ENCODE results near the gene SPTLC1.
"Not testable (repeated sequence)": the region's sequence is repeated elsewhere in the genome, so short reads cannot be mapped to it uniquely, and the experiment has no call there.

Gene SPTLC1, protein sequence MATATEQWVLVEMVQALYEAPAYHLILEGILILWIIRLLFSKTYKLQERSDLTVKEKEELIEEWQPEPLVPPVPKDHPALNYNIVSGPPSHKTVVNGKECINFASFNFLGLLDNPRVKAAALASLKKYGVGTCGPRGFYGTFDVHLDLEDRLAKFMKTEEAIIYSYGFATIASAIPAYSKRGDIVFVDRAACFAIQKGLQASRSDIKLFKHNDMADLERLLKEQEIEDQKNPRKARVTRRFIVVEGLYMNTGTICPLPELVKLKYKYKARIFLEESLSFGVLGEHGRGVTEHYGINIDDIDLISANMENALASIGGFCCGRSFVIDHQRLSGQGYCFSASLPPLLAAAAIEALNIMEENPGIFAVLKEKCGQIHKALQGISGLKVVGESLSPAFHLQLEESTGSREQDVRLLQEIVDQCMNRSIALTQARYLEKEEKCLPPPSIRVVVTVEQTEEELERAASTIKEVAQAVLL

DNA sequence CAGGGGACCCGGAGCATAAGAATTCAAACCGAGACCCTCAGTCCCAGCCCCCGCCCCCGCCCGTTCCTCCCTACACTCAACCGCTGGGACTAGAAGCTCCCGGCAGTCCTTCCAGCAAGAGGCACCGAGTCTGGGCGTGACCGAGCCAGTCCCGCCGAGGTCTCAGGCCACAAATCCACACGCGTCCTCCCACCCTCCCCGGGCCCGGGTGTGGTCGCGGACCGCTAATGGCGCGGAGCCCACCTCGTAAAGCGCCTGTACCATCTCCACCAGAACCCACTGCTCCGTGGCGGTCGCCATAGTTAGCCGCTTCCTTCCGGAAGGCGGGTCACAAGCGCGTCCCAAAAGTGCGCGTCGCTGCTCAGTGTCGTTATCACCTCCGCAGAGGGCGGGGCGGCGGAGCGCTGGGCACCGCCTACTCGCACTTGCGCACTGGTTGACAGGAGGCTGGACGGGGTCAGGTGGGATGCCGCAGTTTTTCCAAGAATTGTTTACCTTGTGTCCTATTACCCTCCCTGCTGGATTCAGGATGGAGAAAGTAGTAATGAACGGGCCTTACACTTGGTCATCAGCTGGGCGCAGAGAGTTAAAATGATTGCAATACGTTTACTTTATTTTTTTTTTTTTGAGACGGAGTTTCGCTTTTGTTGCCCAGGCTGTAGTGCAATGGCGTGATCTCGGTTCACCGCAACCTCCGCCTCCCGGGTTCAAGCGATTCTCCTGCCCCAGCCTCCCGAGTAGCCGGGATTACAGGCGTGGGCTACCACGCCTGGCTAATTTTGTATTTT, at the start of gene SPTLC1:
TSS of gene SPTLC1 (minus strand) at position 343 of the 788 bp plus-strand sequence. CDS start at position 300, 43 bp downstream.
- peak; percentile 91 for DNase-seq

DNA sequence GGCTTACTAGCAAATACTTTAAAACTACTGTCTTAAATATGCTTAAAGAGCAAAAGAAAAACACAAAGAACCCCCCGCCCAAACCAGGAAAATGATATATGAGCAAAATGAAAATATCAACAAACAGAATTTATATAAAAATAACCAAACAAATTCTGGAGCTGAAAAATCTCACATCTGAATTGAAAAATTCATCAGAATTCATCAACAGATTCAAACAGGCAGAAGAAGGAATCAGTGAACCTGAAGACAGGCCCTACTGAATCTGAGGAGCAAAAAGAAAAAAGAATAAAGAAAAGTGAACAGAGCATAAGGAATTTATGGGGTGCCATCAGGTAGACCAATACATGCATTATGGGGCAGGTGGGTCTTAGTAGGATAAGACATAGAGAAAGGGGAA, 49.8 kb upstream of the SPTLC1 start:
- DNase-seq, result no peak

DNA sequence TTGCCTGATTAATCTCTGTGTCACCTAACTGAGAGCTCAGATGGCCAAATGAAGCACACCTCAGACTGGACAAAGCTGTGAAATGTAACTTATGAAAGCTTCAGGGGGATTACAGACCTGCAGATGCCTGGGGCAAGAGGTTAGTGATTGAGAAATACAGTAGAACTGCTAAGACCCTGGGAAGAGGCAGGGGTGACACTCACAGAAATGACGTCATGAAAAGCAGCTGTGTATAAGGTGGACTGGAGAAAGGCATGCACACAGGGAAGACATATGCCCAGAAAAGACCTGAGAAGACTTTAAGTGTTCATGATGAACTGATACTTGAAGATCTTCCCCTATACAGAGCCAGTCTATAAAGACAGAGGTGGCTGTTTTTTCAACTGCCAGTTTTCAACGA, 49.3 kb upstream of the SPTLC1 start:
- DNase-seq, result no peak

DNA sequence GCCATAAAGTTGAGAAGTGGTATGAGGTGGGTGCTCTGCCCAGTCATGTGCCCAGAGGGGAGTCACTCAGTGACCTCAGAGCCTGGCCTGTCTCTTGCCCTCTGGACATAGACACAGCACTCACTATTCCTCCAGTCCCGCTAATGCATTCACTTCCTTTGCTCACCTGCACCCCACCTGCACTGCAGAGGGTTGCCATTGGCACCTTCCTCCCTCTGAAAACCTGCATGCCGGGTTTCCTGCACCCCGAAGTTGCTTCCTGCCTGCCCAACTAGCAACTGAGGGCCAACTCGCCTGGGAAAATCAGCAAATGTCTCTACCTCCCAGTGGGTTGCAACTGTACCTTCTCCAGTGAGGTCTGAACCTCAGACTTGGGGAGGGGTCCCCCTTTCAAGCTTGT, 48.1 kb upstream of the SPTLC1 start:
- no peak for DNase-seq

DNA sequence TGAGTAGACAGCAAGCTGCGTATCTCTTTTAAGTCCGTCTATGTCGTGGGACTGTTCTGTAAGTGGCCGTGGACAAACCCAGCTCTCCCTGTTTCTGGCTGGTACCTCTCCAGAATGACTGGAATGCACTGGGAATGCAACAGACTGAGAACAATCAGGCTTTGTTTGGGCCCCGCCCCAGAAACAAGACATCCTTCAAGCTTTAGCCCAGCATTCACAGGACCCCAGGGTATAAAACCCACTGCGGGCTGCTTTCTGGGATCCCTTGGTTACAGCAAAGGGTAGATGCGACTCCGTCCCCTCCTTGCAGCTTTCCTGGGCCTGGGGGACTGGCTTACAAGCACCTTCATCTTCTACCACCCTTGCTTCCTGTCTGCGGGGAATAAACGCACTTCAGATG, 45.6 kb upstream of the SPTLC1 start:
- DNase-seq, result no peak

DNA sequence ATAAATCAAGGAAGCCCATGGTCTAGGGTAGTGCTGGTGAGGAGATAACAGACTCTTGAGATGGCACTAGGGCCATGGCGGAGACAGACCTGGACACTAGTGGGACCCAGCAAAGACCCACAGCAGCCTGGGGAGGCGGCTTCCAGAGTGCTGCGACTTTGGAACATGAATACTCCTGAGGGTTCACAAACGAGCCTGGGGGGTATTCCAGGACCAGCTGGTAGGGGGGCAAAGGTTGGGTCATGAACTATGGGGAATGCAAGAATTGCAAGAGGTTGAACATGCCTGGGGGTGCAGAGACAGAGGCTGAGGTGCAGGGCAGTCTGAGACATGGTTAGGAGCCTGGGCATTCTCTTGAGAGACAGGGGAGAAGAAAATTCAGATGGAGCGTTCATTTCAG, 43.8 kb upstream of the SPTLC1 start:
- no peak for DNase-seq

DNA sequence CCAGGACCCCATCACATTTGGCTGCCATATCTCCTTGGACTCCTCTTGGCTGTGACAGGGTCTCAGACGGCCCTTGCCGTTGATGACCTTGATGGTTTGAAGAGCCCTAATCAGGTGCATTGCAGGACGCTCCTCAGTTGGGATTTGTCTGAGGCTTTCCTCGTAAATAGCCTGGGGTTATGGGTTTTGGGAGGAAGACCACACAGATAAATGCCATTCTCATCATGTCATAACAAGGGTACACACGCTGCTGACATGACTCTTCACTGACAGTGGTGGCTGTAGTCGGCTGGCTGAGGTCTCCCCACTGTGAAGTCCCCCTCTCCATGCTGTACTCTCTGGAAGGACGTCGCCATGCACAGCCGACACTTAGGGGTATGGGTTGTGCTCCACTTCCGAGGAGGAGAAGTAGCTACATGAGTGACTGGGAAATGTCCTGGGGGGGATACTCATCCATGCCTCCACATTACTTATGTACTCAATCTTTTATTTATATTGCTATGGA, 42.9 kb upstream of the SPTLC1 start:
- no peak for DNase-seq

DNA sequence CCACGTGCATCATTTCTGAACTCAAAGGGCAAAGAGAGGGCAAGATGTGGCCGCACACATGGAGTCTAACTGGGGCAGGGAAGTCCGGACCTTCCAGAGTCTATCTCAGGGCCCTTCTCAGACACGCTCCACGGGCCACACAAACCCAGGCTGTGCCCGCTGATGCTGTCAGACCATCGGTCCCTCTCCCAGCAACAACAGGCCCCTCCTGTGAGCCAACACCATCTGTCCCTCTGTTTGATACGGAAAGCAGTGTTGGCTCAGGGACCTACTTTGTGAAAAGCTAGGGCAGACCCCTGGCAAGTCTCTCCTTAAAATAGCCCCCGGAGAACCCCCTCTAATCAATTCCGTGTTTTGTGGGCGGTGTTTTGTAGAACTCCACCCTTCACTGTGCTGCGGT, 40.5 kb upstream of the SPTLC1 start:
- not testable (repeated sequence) for DNase-seq

DNA sequence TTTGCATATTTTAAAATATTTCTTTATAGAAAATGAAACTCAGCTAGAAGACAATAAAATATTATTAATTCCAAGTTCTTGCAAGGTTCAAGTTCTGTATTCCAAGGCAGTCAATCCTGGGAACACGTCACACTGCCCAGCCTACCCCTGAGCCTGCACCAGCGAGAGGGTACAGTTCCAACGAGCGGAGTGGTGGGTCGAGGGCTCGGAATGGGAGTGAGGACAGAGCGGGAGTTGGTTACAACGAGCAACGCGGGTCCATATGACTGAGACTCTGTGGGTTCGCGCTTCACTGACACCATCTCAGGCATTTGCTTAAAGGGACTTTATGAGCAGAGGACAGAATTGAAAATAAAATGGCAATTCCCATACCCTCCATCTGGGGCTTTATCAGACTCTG, 40.0 kb upstream of the SPTLC1 start:
- DNase-seq, result no peak

DNA sequence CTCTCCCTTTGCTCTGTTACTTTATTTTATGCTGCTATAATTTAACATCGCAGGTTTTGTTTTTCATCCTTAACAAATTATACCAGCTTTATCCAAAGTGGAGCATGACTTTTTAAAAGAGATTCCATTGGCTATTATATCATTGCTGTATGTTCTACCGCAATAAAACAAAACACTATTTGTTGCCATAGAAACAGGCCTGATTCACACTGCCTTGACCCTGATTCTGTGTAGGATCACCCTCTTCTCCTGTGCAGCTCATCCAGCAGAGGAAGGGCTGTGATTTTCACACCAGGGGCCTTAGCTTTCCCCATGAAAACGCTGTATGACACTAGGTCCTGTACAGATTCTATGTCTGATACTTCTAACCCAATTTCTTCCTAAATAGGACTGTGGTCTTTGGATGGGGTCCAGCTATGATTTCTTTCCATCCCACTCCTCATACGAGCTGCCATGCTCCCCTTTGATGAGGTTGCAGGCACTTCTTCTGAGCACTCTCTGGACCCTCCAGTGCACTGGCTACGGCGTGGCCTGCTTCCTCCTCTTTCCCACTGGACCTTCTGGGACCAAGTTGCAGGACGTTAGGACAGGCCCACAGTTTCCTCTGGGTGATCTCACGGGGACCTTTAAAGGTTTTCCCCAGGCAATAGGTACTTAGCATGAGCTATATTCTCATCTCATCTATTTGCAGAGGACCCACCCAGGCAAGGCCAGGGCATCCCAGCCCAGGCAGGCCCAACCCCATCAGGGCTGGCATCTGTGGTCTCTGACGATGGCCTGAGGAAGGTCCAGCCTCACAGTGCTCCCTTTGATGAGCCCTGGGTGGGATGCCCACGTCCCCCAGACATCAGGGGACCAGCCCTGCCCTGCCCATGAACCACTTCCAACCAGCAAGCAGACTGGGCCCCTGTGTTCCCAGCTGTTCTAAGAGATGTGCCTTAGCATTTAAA, 38.5 kb upstream of the SPTLC1 start:
- not testable (repeated sequence) for DNase-seq

DNA sequence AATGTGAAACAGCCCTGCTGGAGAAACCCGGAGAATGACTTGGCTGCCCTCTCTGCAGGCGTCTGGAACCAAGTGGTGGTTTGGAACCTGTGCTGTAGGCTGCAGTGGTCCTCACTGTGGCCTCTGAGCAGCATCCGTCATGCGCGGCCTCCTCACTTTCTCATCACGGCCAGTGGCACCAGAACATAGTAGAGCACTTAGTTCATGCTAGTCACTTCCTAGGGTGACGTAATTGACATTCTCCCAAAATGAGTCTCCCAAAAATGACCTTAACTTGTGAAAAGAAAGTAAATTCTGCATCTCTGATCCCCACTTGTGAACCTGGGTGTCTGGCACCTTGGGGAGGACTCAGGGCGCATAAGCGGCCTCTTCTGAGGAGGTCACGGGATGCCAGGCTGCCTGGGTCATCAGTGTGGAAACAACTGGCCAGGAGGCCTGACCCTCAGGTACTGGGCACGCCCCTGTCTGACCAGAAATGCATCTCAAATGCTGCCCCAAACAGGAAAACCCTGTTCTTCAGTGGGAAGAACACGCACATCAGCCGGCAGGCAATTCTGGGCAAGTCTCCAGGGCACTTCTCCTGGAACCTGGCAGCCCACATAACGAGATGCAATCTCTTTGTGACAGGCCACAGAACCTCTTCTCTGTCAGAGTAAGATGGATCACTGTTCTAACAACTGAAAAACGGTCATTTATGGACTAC, 36.6 kb upstream of the SPTLC1 start:
- no peak for DNase-seq

DNA sequence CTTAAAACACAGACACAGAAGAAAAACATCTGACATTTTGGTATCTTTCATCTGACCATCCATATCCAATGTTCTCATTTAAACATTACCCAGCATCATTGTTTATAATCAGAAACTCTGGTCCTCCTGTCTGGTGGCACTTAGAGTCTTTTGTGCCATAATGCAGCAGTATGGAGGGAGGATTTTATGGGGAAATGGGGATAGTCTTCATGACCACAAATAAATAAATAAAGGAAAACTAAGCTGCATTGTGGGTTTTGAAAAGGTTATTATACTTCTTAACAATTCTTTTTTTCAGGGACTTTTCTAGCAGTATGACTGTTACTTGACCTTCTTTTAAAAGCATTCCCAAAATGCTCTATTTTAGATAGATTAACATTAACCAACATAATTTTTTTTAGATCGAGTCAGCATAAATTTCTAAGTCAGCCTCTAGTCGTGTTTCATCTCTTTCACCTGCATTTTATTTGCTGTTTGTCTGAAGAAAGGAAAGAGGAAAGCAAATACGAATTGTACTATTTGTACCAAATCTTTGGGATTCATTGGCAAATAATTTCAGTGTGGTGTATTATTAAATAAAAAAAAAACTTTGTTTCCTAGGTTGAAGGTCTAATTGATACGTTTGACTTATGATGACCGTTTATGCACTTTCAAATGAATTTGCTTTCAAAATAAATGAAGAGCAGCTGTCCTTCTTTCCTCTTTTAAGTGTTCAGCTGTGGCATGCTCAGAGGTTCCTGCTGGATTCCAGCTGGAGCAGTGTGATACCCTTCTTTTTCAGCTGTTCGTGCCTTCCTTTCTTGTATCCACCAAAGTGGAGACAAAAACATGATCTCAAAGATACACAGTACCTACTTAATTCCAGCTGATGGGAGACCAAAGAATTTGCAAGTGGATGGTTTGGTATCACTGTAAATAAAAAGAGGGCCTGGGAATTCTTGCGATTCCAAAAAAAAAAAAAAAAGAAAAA, 35.6 kb upstream of the SPTLC1 start:
- not testable (repeated sequence) for DNase-seq

DNA sequence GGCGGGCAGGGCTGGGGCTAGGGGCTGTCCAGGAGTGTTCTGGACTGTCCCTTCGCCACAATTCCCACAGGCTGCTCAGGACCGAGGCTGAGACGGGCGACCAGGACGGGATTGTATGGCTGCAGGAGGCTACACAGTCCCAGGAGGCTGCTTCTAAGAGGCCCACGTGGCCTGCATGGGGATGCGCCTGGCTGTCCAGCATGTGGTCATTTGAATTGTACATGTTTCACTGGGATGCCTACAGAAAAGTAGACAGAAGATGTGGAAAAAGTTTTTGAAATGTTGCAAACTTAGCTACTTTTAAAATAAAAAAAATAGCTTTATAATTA, 32.6 kb upstream of the SPTLC1 start:
- DNase-seq, result no peak

DNA sequence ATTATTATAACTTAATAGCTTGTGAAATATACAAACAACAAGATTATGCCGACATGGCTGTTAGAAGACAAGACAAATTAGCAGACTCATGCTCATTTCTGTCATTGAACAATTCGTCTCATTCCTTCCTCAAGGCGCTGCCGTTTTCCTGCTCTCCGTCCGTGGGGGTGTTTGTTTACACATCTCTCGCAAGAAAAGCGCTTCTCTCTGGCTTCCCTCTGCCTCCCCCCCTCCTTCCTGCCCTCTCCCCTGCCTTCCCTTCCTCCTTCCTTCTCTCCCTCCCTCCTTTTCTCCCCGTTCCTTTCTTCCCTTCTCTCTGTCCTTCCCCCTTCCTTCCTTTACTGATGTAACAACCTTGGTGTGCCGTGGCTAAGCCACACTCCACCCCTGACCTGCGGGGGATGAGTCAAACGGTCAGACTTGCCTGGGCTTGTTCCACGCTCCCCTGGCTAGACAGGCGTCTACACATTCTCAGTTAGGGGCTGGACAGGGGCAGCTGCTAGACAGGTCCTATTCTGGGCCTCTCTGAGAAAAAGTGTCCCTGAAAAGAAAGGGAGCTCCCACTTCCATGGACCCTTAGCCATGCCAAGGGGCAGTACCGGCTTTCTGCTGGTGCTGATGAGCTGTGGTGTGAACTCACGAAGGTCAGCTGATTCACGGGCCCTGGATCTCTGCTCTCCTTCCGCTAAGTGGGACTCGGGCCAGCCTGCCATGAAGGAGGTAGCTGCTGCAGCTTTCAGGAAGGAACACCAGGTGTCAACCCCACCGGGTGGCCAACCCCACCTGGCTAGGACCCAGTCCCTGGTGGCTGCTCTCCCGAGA, 32.0 kb upstream of the SPTLC1 start:
- DNase-seq, result no peak

DNA sequence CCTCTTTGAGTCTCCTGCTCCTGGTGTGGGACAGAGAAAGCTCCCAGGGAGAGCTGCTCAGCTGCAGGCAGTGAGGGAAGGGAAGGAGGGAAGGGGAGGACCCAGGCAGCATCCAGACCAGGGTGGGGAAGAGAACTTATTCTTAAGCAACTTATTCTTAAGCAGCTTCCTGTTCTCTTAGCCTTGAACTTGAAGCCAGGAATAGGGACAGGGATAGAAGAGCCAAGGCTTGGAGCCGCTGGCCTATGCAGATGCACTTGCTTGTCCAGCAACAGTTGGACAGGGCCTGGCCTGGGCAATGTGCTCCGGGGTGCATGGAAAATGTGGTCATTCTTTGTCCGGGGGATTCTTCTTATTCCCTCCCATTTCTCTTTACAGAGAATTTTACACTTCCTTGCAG, 31.4 kb upstream of the SPTLC1 start:
- no peak for DNase-seq

DNA sequence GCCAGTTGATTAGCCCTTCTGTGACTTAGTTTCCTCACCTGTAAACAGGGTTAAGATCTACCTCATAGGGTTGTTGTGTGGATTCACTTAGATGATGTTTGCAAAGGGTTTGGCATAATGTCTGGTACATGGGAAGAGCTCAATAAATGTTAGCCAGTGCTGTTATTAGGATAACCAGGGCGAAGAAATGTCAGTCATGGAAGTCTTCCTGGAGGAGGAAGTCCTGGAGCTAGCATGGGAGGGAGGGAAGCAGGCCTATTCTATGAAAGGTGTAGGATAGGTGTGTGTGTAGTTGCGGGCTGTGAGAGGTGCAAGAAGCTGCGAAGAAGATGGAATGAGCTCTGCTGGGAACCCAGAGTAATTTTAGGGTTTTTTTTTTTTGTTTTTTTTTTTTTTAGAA, 30.6 kb upstream of the SPTLC1 start:
- DNase-seq, result not testable (repeated sequence)

DNA sequence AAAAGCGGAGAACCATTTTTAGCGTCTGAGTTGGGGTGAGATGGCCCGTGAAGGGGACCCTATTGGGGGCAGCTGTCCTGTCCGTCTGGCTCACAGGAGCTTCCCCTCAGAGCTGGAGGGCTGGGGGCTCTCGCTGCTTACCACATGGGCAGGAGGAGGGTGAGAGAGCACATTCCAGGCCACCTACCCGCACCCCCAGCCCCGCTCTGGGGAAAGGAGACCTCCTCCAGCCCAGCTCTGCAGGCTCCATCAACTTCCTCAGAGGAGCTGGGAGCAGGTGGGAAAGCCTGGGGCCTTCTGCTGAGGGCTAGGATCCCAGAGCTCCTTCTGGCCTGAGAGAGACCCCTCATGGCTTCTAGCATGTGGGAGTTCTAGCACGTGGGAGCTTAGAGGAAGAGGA, 27.1 kb upstream of the SPTLC1 start:
- no peak for DNase-seq

DNA sequence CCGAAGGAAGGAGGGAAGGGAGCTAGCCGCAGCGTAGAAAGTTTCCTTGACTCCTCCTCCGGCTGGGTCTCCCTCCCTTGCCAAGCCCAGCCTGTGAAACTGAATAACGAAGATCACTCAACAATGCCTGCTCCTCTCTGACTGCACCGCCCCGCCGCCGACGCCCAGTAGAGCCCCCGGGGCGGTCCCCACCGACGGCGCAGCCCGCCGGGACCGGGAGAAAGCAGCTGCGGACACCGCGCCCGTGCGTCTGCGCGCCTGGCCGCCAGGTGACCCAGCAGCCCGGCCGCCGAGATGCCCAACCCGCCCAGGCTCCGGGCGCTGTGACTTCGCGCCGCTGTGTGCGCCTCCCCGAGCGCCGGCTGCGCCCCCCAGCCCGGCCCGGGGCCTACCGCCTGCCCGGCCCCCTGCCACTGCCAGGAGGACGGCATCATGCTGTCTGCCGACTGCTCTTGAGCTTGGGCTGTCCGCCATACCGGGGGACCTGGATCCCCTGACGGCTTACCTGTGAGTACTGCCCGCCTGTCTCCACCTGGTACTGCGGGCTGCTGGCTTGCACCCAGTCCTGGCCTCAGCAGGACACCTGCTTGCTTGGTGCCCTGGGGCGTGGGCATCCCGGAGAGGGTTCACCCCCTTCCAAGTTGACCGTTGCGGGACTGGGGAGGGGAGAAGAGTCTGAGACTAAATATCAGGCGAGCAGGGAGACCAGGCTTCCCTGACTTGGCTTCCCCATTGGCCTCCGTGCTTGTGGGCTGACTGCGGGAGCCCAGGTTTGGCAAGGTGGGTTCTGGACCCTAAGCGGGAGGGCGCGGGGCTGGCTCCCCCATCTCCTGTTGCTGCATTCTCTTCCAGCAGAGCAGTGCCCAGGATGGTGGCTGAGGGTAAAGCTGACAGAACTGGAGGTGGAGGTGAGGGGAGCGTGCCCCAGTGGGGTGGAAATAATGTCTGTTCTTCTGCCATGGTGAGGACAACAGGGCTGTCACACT, 26.2 kb upstream of the SPTLC1 start:
- DNase-seq, result no peak

DNA sequence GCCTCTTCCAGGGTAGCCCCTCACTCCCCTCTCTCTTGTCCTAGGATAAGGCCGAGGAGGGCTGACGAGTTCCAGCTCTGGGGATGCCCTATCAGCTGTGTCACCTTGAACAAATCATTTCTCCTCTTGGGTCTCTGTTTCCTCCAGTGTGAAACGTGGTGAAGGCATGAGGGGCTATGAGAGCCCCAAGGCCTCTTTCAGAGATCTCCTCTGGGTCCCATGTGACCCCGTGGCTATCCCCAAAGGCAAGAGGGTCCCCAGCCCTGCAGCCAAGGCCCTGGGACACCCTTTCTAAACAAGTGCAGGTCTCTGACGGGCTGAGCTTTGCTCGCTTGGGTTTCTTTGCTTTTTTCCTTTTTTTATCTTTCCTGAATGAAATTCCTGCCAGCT, 25.5 kb upstream of the SPTLC1 start:
- no peak for DNase-seq

All from CD4-positive, alpha-beta T cell treated with Interleukin-4 for 4 hours (primary cell).